Calu3 (cell line): ENCODE results near the gene LEFTY1. TPM values are rescaled to one million over a fixed set of nuclear protein-coding genes. Genes with fewer than 3 reads are reported as not detected.

ENCODE experiments used
- BruUV-seq: library from RNA; stranded (reverse); fragments of 400-500 nt; replicated peaks from 2 replicates; lab custom pipeline; 2021; lab: Mats Ljungman, UMichigan
- CTCF ChIA-PET: fragments of 300-600 bp; sonication (Branson Sonifier 250); formaldehyde crosslinking; loops from one replicate; lab custom pipeline; 2022; ENCODE audit warnings: antibody characterized with exemption; lab: Charles Lee
- DNase-seq: peaks from one replicate; pipeline ENCODE4 v3.0.0; 2022
- H3K27ac Mint-ChIP-seq: one replicate; pipeline ENCODE4 v1.8.0; 2022; ENCODE audit warnings: mixed read lengths; ENCODE audit not compliant: unreplicated experiment
- H3K27me3 Mint-ChIP-seq: one replicate; pipeline ENCODE4 v1.8.0; 2022; ENCODE audit warnings: mixed read lengths; ENCODE audit not compliant: unreplicated experiment
- H3K36me3 Mint-ChIP-seq: one replicate; pipeline ENCODE4 v1.8.0; 2022; ENCODE audit warnings: mild to moderate bottlenecking, moderate library complexity, mixed read lengths; ENCODE audit not compliant: insufficient read depth, unreplicated experiment
- H3K4me1 Mint-ChIP-seq: one replicate; pipeline ENCODE4 v1.8.0; 2022; ENCODE audit warnings: mild to moderate bottlenecking, low read depth, mixed read lengths; ENCODE audit not compliant: unreplicated experiment
- H3K4me3 Mint-ChIP-seq: one replicate; pipeline ENCODE4 v1.8.0; 2022; ENCODE audit warnings: mild to moderate bottlenecking, low read depth, moderate library complexity, mixed read lengths; ENCODE audit not compliant: unreplicated experiment
- H3K9me3 Mint-ChIP-seq: one replicate; pipeline ENCODE4 v1.8.0; 2022; ENCODE audit warnings: low read depth, mixed read lengths; ENCODE audit not compliant: unreplicated experiment
- CTCF ChIP-seq: fragments of 200-600 bp; IDR thresholded peaks from one replicate; pipeline ENCODE4 v1.8.0; 2022; ENCODE audit warnings: antibody characterized with exemption; ENCODE audit not compliant: unreplicated experiment
- intact Hi-C: fragments of 100-400 bp; cut with micrococcal nuclease; formaldehyde crosslinking; loops from one replicate; pipeline ENCODE4 v1.10.0; 2022; ENCODE audit not compliant: unreplicated experiment
- total RNA-seq: library from RNA; stranded (reverse); gene quantifications from 2 replicates; pipeline ENCODE4 v1.2.3, GENCODE V29; 2022

The LEFTY1 gene
- total RNA-seq, 1 experiment from 2014 or later: not detected

GRCh38 chr1:225845571-225846259 is 43.2 kb downstream of the LEFTY1 start:
- peak; percentile 63 for TF ChIP-seq CTCF
- no peaks in the 10 kb centered on the region for H3K9me3 Mint-ChIP-seq
- no peak overlapping the region for H3K4me3 Mint-ChIP-seq
- no peaks in the 10 kb centered on the region for H3K4me1 Mint-ChIP-seq
- CTCF ChIA-PET: interaction anchor here (0.5 to 1.1 kb wide), 2 partner anchors 68 to 276 kb away, joined by 3 read pairs; partner anchors contain the start of gene SRP9
- intact Hi-C loops: loop anchor here (5.0 kb wide), 1 partner anchor 67 kb away; no protein-coding TSS in a partner anchor
- no peaks in the 10 kb centered on the region for H3K27me3 Mint-ChIP-seq
- H3K27ac Mint-ChIP-seq: peak overlapping the region; percentile 60
- peaks cover 97% of the 10 kb centered on the region for H3K36me3 Mint-ChIP-seq
- peak; percentile 83 for DNase-seq
- BruUV-seq: no TSS peak

- DNase-seq: no peak
- H3K27me3 Mint-ChIP-seq: no peaks in the 10 kb centered on the region
- peak overlapping the region; percentile 60 for H3K27ac Mint-ChIP-seq
- no peak for TF ChIP-seq CTCF
- H3K4me1 Mint-ChIP-seq: no peaks in the 10 kb centered on the region
- CTCF ChIA-PET: interaction anchor here (1.1 kb wide), 1 partner anchor 67 kb away, joined by 3 read pairs; the partner anchor contains the start of gene SRP9
- intact Hi-C loops: loop anchor here (5.0 kb wide), 1 partner anchor 67 kb away; no protein-coding TSS in a partner anchor
- no peak overlapping the region for H3K4me3 Mint-ChIP-seq
- peaks cover 99% of the 10 kb centered on the region for H3K36me3 Mint-ChIP-seq
- BruUV-seq: no TSS peak
- H3K9me3 Mint-ChIP-seq: no peaks in the 10 kb centered on the region
Observed at GRCh38 chr1:225845097-225845496, 43.8 kb downstream of the LEFTY1 start.

- peak overlapping the region; percentile 62 for H3K27ac Mint-ChIP-seq
- DNase-seq: no peak
- H3K27me3 Mint-ChIP-seq: no peaks in the 10 kb centered on the region
- H3K9me3 Mint-ChIP-seq: no peaks in the 10 kb centered on the region
- H3K4me1 Mint-ChIP-seq: no peaks in the 10 kb centered on the region
- no TSS peak for BruUV-seq
- no peak for TF ChIP-seq CTCF
- H3K36me3 Mint-ChIP-seq: peaks cover 99% of the 10 kb centered on the region
- intact Hi-C loops: loop anchor here (5.0 kb wide), 2 partner anchors 68 to 367 kb away; no protein-coding TSS in a partner anchor
- CTCF ChIA-PET: no interaction called here
- no peak overlapping the region for H3K4me3 Mint-ChIP-seq
Observed at GRCh38 chr1:225844236-225845061, 44.5 kb downstream of the LEFTY1 start.

- BruUV-seq: no TSS peak
- Mint-ChIP-seq H3K9me3 (no peaks in the 10 kb centered on the region), H3K4me3 (no peak overlapping the region), H3K4me1 (no peaks in the 10 kb centered on the region), H3K36me3 (peaks cover 95% of the 10 kb centered on the region), H3K27ac (peak overlapping the region; percentile 62), H3K27me3 (no peaks in the 10 kb centered on the region)
- intact Hi-C loops: loop anchor here (5.0 kb wide), 1 partner anchor 366 kb away; no protein-coding TSS in a partner anchor
- no peak for TF ChIP-seq CTCF
- DNase-seq: no peak
- CTCF ChIA-PET: no interaction called here
Observed at GRCh38 chr1:225843426-225843795, 45.5 kb downstream of the LEFTY1 start.
